K562 (cell line): ENCODE measurements around the gene ZNF668. TPM values are rescaled to one million over a fixed set of nuclear protein-coding genes. Genes with fewer than 3 reads are reported as not detected.

Experiments
- CBX1 ChIP-seq: sonication (generic); IDR thresholded peaks from 2 replicates; pipeline ENCODE4 v1.6.1; 2016; ENCODE audit warnings: antibody characterized with exemption, low read depth, mild to moderate bottlenecking
- CHD4 ChIP-seq: fragments of 200-600 bp; sonication (generic); IDR thresholded peaks from 3 replicates; pipeline ENCODE4 v1.6.1; 2012; ENCODE audit warnings: low read depth, mild to moderate bottlenecking, mixed read lengths, low read length, inconsistent platforms; ENCODE audit not compliant: insufficient read depth, insufficient replicate concordance, poor library complexity, severe bottlenecking
- EP300 ChIP-seq: IDR thresholded peaks from 2 replicates; pipeline ENCODE4 v1.6.1; 2012; ENCODE audit warnings: low read length, improper control_type of control experiment
- HDAC6 ChIP-seq: IDR thresholded peaks from 2 replicates; pipeline ENCODE4 v1.6.1; 2012; ENCODE audit warnings: low read depth, mild to moderate bottlenecking, control low read depth, inconsistent platforms, low read length, moderate library complexity
- MTA1 ChIP-seq: fragments of 450-650 bp; IDR thresholded peaks from 2 replicates; pipeline ENCODE4 v1.6.1; 2017; ENCODE audit warnings: borderline replicate concordance
- NCOA1 ChIP-seq: fragments of 450-650 bp; IDR thresholded peaks from 2 replicates; pipeline ENCODE4 v1.6.1; 2016; ENCODE audit warnings: low read depth
- PCBP1 ChIP-seq: fragments of 200-400 bp; formaldehyde crosslinking; IDR thresholded peaks from 2 replicates; pipeline ENCODE4 v1.6.1; 2018; ENCODE audit warnings: mild to moderate bottlenecking, low read depth, low read length; ENCODE audit not compliant: poor library complexity, severe bottlenecking
- PHF8 ChIP-seq: fragments of 200-600 bp; sonication (generic); IDR thresholded peaks from 2 replicates; pipeline ENCODE4 v1.6.1; 2012; ENCODE audit warnings: mixed run types, mild to moderate bottlenecking, inconsistent platforms, low read length, moderate library complexity, borderline replicate concordance
- POLR2B ChIP-seq: fragments of 450-650 bp; IDR thresholded peaks from 2 replicates; pipeline ENCODE4 v1.6.1; 2018; ENCODE audit warnings: low read depth; ENCODE audit not compliant: partially characterized antibody
- RBBP5 ChIP-seq: fragments of 200-600 bp; sonication (generic); IDR thresholded peaks from 2 replicates; pipeline ENCODE4 v1.6.1; 2012; ENCODE audit warnings: borderline replicate concordance, mild to moderate bottlenecking, low read length, control low read depth, inconsistent platforms; ENCODE audit not compliant: insufficient read depth, poor library complexity, severe bottlenecking
- RUNX1 ChIP-seq: sonication (generic); IDR thresholded peaks from 2 replicates; pipeline ENCODE4 v1.6.1; 2016; ENCODE audit warnings: antibody characterized with exemption, low read depth
- ZNF124 ChIP-seq: sonication (generic); formaldehyde crosslinking; IDR thresholded peaks from 2 replicates; pipeline ENCODE4 v1.8.1; 2022; ENCODE audit warnings: missing genetic modification reagents
- polyA plus RNA-seq, 8 experiments: library from polyadenylated mRNA; depleted of rRNA in 4 of 8; stranded (reverse) in 5 of 8; unstranded in 3 of 8; fragments of >200 nt; fragmentation: Nextera tagmentation in 2 of 8; fragmentation: Illumina TruSeq in 1 of 8; extraction: Ambion mirVana in 2 of 8; extraction: Trizol in 1 of 8; gene quantifications; 2 replicates each; pipeline versions ENCODE4 v1.2.1 to v1.2.3, GENCODE V29; 2011 to 2014; ENCODE audit warnings: inconsistent platforms in 1 of 8, missing spikeins in 1 of 8
- total RNA-seq, 7 experiments: library from RNA; depleted of rRNA in 6 of 7; stranded (reverse); fragments of >200 nt in 6 of 7; fragmentation: Illumina TruSeq in 2 of 7; extraction: Trizol in 2 of 7; gene quantifications; 2 replicates each; pipeline versions ENCODE4 v1.2.1 to v1.2.3, GENCODE V29; 2011 to 2021; ENCODE audit warnings: low replicate concordance in 1 of 7
- TF ChIP-seq, protein P1 (sequence below): fragments of 450-650 bp; formaldehyde crosslinking; IDR thresholded peaks from 2 replicates; pipeline ENCODE4 v1.4.0; 2022; ENCODE audit warnings: mild to moderate bottlenecking, moderate library complexity
- TF ChIP-seq, protein P2 (sequence below), 3 experiments: fragments of 200-800 bp in 1 of 3; fragments of 250-450 bp in 1 of 3; fragments of 450-650 bp in 1 of 3; sonication (Bioruptor Pico) in 1 of 3; sonication (Bioruptor generic) in 1 of 3; formaldehyde crosslinking in 1 of 3; IDR thresholded peaks; 2 replicates each; pipeline versions ENCODE4 v1.6.1 to v1.8.0; 2016 to 2022; ENCODE audit warnings: mild to moderate bottlenecking in 2 of 3, missing genetic modification characterization in 2 of 3, missing compliant biosample characterization in 1 of 3, moderate library complexity in 1 of 3
- TF ChIP-seq, protein P3 (sequence below): fragments of 450-650 bp; IDR thresholded peaks from 2 replicates; pipeline ENCODE4 v1.6.1; 2016
- TF ChIP-seq, protein P4 (sequence below), 2 experiments: fragments of 200-800 bp in 1 of 2; sonication (Bioruptor generic) in 1 of 2; sonication (generic) in 1 of 2; formaldehyde crosslinking in 1 of 2; IDR thresholded peaks in 1 of 2; conservative IDR thresholded peaks in 1 of 2; 2 replicates each; pipeline versions ENCODE4 v1.5.0 to v1.6.1; 2016 to 2020; ENCODE audit warnings: missing compliant biosample characterization in 1 of 2, missing genetic modification characterization in 1 of 2, missing genetic modification reagents in 1 of 2
- TF ChIP-seq, protein P5 (sequence below): fragments of 250-450 bp; sonication (Bioruptor Pico); IDR thresholded peaks from 2 replicates; pipeline ENCODE4 v1.9.0; 2021; ENCODE audit warnings: mild to moderate bottlenecking, inconsistent platforms

Gene ZNF668
- total and polyA plus RNA-seq, 9 of the 15 experiments (the other 6 are each of a cell fraction or from before 2014, with no cell fraction given): 0.04 to 15.3 (median 3.8) TPM; not detected in 1

DNA sequence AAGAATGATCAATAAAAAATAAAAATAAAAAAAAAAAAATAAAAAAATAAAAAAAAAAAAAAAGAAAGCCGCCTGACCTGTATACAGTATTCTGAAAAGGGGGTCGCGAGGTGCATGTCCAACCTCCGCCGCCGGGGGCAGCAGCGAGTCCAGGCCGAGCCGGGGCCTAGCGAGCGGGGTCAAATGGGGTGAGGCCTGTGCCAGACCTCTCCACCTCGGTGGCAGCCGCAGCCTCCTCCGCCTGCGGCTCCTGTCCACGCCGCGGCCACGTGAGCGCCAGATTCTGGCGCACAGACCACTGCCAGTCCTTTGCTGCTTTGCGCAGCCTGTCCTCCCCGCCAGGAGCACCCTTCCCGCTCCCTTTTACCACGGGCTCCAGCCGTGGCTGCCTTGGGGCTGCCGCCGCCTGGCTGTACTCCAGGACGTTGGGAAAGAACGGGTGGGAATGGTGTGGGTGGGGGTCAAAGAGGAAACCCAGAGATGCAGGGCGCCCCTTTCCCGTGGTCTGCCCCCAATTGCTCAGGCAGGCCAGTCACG, 31.7 kb upstream of the ZNF668 start (continued):
- TF ChIP-seq, protein P1, sequence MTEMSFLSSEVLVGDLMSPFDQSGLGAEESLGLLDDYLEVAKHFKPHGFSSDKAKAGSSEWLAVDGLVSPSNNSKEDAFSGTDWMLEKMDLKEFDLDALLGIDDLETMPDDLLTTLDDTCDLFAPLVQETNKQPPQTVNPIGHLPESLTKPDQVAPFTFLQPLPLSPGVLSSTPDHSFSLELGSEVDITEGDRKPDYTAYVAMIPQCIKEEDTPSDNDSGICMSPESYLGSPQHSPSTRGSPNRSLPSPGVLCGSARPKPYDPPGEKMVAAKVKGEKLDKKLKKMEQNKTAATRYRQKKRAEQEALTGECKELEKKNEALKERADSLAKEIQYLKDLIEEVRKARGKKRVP (CRISPR knock-in tag): 0 out of 2 replicates have a peak, but pooled peaks have one; percentile 30
- TF ChIP-seq HDAC6: no peak
- peak; percentile 83 for TF ChIP-seq NCOA1
- peak; percentile 40 for TF ChIP-seq POLR2B
- TF ChIP-seq RUNX1: no peak
- TF ChIP-seq, protein P2, sequence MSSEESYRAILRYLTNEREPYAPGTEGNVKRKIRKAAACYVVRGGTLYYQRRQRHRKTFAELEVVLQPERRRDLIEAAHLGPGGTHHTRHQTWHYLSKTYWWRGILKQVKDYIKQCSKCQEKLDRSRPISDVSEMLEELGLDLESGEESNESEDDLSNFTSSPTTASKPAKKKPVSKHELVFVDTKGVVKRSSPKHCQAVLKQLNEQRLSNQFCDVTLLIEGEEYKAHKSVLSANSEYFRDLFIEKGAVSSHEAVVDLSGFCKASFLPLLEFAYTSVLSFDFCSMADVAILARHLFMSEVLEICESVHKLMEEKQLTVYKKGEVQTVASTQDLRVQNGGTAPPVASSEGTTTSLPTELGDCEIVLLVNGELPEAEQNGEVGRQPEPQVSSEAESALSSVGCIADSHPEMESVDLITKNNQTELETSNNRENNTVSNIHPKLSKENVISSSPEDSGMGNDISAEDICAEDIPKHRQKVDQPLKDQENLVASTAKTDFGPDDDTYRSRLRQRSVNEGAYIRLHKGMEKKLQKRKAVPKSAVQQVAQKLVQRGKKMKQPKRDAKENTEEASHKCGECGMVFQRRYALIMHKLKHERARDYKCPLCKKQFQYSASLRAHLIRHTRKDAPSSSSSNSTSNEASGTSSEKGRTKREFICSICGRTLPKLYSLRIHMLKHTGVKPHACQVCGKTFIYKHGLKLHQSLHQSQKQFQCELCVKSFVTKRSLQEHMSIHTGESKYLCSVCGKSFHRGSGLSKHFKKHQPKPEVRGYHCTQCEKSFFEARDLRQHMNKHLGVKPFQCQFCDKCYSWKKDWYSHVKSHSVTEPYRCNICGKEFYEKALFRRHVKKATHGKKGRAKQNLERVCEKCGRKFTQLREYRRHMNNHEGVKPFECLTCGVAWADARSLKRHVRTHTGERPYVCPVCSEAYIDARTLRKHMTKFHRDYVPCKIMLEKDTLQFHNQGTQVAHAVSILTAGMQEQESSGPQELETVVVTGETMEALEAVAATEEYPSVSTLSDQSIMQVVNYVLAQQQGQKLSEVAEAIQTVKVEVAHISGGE (CRISPR knock-in tag; IDR thresholded peaks at IDR 0.05): peak in 1 of 3 experiments; percentile 57; a peak in 2 of 6 replicates
- TF ChIP-seq, protein P3, sequence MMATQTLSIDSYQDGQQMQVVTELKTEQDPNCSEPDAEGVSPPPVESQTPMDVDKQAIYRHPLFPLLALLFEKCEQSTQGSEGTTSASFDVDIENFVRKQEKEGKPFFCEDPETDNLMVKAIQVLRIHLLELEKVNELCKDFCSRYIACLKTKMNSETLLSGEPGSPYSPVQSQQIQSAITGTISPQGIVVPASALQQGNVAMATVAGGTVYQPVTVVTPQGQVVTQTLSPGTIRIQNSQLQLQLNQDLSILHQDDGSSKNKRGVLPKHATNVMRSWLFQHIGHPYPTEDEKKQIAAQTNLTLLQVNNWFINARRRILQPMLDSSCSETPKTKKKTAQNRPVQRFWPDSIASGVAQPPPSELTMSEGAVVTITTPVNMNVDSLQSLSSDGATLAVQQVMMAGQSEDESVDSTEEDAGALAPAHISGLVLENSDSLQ: no peak
- peak; percentile 86 for TF ChIP-seq RBBP5
- TF ChIP-seq ZNF124 (CRISPR knock-in tag): no peak
- peak; percentile 67; the same call in 1 of the 2 replicates for TF ChIP-seq MTA1
- peak; percentile 82 for TF ChIP-seq EP300
- TF ChIP-seq PHF8: peak; percentile 44; the same call in 1 of the 2 replicates
- TF ChIP-seq PCBP1: peak; percentile 78
- TF ChIP-seq CBX1: peak; percentile 49; the same call in 1 of the 2 replicates
- TF ChIP-seq, protein P4, sequence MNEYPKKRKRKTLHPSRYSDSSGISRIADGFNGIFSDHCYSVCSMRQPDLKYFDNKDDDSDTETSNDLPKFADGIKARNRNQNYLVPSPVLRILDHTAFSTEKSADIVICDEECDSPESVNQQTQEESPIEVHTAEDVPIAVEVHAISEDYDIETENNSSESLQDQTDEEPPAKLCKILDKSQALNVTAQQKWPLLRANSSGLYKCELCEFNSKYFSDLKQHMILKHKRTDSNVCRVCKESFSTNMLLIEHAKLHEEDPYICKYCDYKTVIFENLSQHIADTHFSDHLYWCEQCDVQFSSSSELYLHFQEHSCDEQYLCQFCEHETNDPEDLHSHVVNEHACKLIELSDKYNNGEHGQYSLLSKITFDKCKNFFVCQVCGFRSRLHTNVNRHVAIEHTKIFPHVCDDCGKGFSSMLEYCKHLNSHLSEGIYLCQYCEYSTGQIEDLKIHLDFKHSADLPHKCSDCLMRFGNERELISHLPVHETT (CRISPR knock-in tag; conservative IDR thresholded peaks at IDR 0.05 in 1 of 2, IDR thresholded peaks at IDR 0.05 in 1 of 2): peak in 1 of 2 experiments; percentile 21; a peak in 1 of 4 replicates
- TF ChIP-seq, protein P5, sequence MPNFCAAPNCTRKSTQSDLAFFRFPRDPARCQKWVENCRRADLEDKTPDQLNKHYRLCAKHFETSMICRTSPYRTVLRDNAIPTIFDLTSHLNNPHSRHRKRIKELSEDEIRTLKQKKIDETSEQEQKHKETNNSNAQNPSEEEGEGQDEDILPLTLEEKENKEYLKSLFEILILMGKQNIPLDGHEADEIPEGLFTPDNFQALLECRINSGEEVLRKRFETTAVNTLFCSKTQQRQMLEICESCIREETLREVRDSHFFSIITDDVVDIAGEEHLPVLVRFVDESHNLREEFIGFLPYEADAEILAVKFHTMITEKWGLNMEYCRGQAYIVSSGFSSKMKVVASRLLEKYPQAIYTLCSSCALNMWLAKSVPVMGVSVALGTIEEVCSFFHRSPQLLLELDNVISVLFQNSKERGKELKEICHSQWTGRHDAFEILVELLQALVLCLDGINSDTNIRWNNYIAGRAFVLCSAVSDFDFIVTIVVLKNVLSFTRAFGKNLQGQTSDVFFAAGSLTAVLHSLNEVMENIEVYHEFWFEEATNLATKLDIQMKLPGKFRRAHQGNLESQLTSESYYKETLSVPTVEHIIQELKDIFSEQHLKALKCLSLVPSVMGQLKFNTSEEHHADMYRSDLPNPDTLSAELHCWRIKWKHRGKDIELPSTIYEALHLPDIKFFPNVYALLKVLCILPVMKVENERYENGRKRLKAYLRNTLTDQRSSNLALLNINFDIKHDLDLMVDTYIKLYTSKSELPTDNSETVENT (CRISPR knock-in tag): no peak
- no peak for TF ChIP-seq CHD4
